T-helper 1 cell treated with Interleukin-12 subunit alpha and Interleukin-12 subunit beta and Interleukin-4 antibody, amounts not matched to agents 30 μg/mL and 1 μg/mL, for 36 hours (primary cell): ENCODE data around the gene GRK3.

Experiments
- H3K27ac Mint-ChIP-seq: one replicate; pipeline ENCODE4 v1.8.0; 2021; ENCODE audit warnings: mild to moderate bottlenecking, mixed read lengths
- H3K27me3 Mint-ChIP-seq: one replicate; pipeline ENCODE4 v1.8.0; 2021; ENCODE audit warnings: low read depth, mixed read lengths
- H3K36me3 Mint-ChIP-seq: one replicate; pipeline ENCODE4 v1.8.0; 2021; ENCODE audit warnings: low read depth, mixed read lengths
- H3K4me1 Mint-ChIP-seq: one replicate; pipeline ENCODE4 v1.8.0; 2021; ENCODE audit warnings: low read depth, mixed read lengths
- H3K4me3 Mint-ChIP-seq: one replicate; pipeline ENCODE4 v1.8.0; 2021; ENCODE audit warnings: mild to moderate bottlenecking, moderate library complexity, mixed read lengths
- H3K9me3 Mint-ChIP-seq: one replicate; pipeline ENCODE4 v1.8.0; 2021; ENCODE audit warnings: mixed read lengths

GRK3 gene

GRCh38 chr22:25752615-25753214 lies 188.2 kb downstream of the GRK3 start:
- H3K4me3 Mint-ChIP-seq: no peak overlapping the region
- no peaks in the 10 kb centered on the region for H3K9me3 Mint-ChIP-seq
- peaks cover 23% of the 10 kb centered on the region for H3K36me3 Mint-ChIP-seq
- no peaks in the 10 kb centered on the region for H3K27me3 Mint-ChIP-seq
- peaks cover 51% of the 10 kb centered on the region for H3K4me1 Mint-ChIP-seq
- no peak overlapping the region for H3K27ac Mint-ChIP-seq

DNA sequence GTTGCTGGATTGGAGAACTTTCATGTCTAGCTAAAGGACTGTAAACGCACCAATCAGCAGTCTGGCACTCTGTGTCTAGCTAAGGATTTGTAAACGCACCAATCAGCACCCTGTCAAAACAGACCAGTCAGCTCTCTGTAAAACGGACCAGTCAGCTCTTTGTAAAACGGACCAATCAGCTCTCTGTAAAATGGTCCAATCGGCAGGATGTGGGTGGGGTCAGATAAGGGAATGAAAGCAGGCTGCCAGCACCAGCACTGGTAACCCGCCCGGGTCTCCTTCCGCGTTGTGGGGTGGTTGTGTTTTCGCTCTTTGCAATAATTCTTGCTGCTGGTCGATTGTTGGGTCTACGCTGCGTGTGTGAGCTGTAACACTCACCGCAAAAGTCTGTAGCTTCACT lies 188.8 kb downstream of the GRK3 start:
- peaks cover 21% of the 10 kb centered on the region for H3K36me3 Mint-ChIP-seq

GRCh38 chr22:25754527-25755202 lies 190.2 kb downstream of the GRK3 start:
- H3K4me1 Mint-ChIP-seq: peaks cover 44% of the 10 kb centered on the region
- H3K9me3 Mint-ChIP-seq: no peaks in the 10 kb centered on the region
- H3K27ac Mint-ChIP-seq: no peak overlapping the region
- no peaks in the 10 kb centered on the region for H3K27me3 Mint-ChIP-seq
- H3K4me3 Mint-ChIP-seq: no peak overlapping the region
- peaks cover 13% of the 10 kb centered on the region for H3K36me3 Mint-ChIP-seq

More for the DNA sequence above, 188.8 kb downstream of the GRK3 start:
- Mint-ChIP-seq H3K27me3 (no peaks in the 10 kb centered on the region), H3K27ac (no peak overlapping the region), H3K4me3 (no peak overlapping the region), H3K4me1 (peaks cover 50% of the 10 kb centered on the region), H3K9me3 (no peaks in the 10 kb centered on the region)

DNA sequence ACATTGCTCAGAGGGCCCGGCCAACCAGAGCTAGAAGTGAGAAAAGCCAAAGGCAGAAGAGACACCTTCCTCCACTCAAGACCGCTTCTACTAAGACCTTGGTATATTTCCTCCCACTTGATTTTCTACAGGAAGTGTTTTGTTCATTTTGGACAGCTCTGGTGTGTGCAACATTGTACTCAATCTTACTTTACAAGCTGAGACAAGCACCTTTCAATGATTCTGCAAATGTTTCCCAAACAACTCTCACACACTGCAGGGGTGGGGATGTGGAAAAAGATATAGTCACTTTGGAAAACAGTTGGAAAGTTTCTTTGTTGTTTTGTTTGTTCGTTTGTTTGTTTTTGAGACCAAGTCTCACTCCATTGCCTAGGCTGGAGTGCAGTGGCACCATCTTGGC lies 193.2 kb downstream of the GRK3 start:
- Mint-ChIP-seq H3K27ac (peak overlapping the region; percentile 45), H3K27me3 (no peaks in the 10 kb centered on the region), H3K9me3 (no peaks in the 10 kb centered on the region), H3K36me3 (no peaks in the 10 kb centered on the region), H3K4me3 (no peak overlapping the region), H3K4me1 (peaks cover 36% of the 10 kb centered on the region)

GRCh38 chr22:25758316-25758715 lies 193.8 kb downstream of the GRK3 start:
- Mint-ChIP-seq H3K27ac (no peak overlapping the region), H3K27me3 (no peaks in the 10 kb centered on the region), H3K36me3 (no peaks in the 10 kb centered on the region), H3K4me3 (no peak overlapping the region), H3K9me3 (no peaks in the 10 kb centered on the region), H3K4me1 (peaks cover 37% of the 10 kb centered on the region)

- H3K9me3 Mint-ChIP-seq: peaks cover 5% of the 10 kb centered on the region
- no peak overlapping the region for H3K4me3 Mint-ChIP-seq
- peaks cover 5% of the 10 kb centered on the region for H3K36me3 Mint-ChIP-seq
- H3K27ac Mint-ChIP-seq: no peak overlapping the region
- peaks cover 36% of the 10 kb centered on the region for H3K4me1 Mint-ChIP-seq
- no peaks in the 10 kb centered on the region for H3K27me3 Mint-ChIP-seq
Measured at GRCh38 chr22:25759825-25760231, 195.4 kb downstream of the GRK3 start.

GRCh38 chr22:25760294-25760693 lies 195.8 kb downstream of the GRK3 start:
- peaks cover 7% of the 10 kb centered on the region for H3K36me3 Mint-ChIP-seq
- H3K9me3 Mint-ChIP-seq: peaks cover 10% of the 10 kb centered on the region
- H3K27me3 Mint-ChIP-seq: no peaks in the 10 kb centered on the region
- H3K4me1 Mint-ChIP-seq: peaks cover 36% of the 10 kb centered on the region
- H3K27ac Mint-ChIP-seq: no peak overlapping the region
- no peak overlapping the region for H3K4me3 Mint-ChIP-seq

- Mint-ChIP-seq H3K27ac (no peak overlapping the region), H3K9me3 (peaks cover 17% of the 10 kb centered on the region)
Measured at GRCh38 chr22:25760848-25761595, 196.5 kb downstream of the GRK3 start.

DNA sequence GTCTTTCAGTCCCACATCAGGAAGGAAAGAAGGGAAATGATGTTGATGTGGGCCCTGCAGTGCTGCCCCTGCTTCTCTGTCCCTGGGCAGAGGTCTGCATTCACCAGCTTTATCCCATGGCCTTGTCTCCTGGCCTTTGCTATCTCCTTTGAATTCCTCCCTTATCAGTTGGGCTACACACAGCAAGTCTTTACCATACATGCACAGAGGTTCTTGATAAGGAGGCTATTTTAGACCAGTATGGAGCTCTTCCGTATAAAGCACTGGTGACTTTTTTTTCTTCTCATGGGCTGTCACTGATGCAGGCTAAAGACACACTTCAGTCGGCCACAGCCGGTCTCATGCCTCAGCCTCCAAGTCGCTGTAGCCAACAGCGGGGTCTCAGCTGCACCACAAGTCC lies 197.7 kb downstream of the GRK3 start:
- Mint-ChIP-seq H3K4me3 (no peak overlapping the region), H3K36me3 (peaks cover 23% of the 10 kb centered on the region), H3K4me1 (peaks cover 33% of the 10 kb centered on the region), H3K27me3 (no peaks in the 10 kb centered on the region), H3K27ac (no peak overlapping the region), H3K9me3 (peaks cover 28% of the 10 kb centered on the region)

More at GRCh38 chr22:25760848-25761595, 196.5 kb downstream of the GRK3 start:
- no peak overlapping the region for H3K4me3 Mint-ChIP-seq
- no peaks in the 10 kb centered on the region for H3K27me3 Mint-ChIP-seq
- peaks cover 12% of the 10 kb centered on the region for H3K36me3 Mint-ChIP-seq
- H3K4me1 Mint-ChIP-seq: peaks cover 35% of the 10 kb centered on the region

DNA sequence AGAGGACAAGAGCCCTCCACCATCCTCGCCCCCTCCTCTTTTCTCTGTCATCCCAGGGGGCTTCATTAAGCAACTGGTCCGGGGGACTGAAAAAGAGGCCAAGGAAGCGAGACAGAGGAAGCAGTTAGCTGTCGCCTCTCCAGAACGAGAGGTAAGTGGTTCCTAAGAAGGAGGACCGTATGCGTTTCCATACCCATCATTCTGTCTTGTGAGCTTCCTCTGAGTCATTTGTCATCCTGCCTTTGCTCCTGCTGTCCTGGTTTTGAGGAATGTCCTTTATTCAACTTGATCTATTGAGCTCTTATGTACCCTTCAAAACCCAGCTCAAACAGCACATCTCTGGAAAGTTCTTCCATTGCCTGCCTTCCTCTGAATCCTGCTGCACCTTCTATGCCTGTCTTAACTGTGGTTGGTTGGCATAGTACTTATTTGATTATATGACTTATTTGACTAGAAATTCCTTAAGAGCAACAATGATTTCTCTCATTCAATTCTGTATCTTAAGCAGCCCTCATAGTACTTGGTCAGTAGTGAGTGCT lies 198.8 kb downstream of the GRK3 start:
- no peak overlapping the region for H3K27ac Mint-ChIP-seq
- H3K9me3 Mint-ChIP-seq: peaks cover 38% of the 10 kb centered on the region
- peaks cover 25% of the 10 kb centered on the region for H3K4me1 Mint-ChIP-seq
- H3K36me3 Mint-ChIP-seq: peaks cover 34% of the 10 kb centered on the region
- no peaks in the 10 kb centered on the region for H3K27me3 Mint-ChIP-seq
- H3K4me3 Mint-ChIP-seq: no peak overlapping the region

GRCh38 chr22:25764270-25765015 lies 200.0 kb downstream of the GRK3 start:
- H3K36me3 Mint-ChIP-seq: peaks cover 44% of the 10 kb centered on the region
- H3K27ac Mint-ChIP-seq: no peak overlapping the region
- peaks cover 29% of the 10 kb centered on the region for H3K4me1 Mint-ChIP-seq

GRCh38 chr22:25765016-25765367 lies 200.5 kb downstream of the GRK3 start:
- Mint-ChIP-seq H3K36me3 (peaks cover 48% of the 10 kb centered on the region), H3K4me3 (no peak overlapping the region), H3K9me3 (peaks cover 51% of the 10 kb centered on the region), H3K27ac (no peak overlapping the region), H3K27me3 (no peaks in the 10 kb centered on the region), H3K4me1 (peaks cover 28% of the 10 kb centered on the region)

More at GRCh38 chr22:25764270-25765015, 200.0 kb downstream of the GRK3 start:
- Mint-ChIP-seq H3K4me3 (no peak overlapping the region), H3K27me3 (no peaks in the 10 kb centered on the region), H3K9me3 (peaks cover 46% of the 10 kb centered on the region)

DNA sequence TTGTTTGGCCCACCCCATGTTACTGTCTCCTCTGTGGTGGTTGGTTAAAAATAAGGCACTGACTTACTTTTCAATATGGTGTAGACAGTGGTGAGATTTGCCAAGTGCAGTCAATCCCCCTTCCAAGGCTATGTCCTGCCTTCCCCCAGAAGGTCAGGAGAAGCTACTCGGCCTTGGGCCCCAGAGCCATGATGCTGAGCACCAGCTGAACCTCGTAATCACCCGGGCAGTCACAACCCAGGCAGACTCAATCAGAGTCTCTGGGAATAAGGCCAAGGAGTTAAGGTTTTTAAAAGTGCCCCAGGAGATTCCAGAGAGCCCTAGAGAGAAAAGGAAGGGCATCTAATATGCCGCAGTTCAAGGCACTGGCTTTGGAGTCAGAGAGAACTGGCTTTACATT lies 201.3 kb downstream of the GRK3 start:
- H3K4me1 Mint-ChIP-seq: peaks cover 28% of the 10 kb centered on the region
- peaks cover 52% of the 10 kb centered on the region for H3K36me3 Mint-ChIP-seq
- peaks cover 55% of the 10 kb centered on the region for H3K9me3 Mint-ChIP-seq
- H3K27ac Mint-ChIP-seq: no peak overlapping the region
- no peak overlapping the region for H3K4me3 Mint-ChIP-seq
- H3K27me3 Mint-ChIP-seq: no peaks in the 10 kb centered on the region

DNA sequence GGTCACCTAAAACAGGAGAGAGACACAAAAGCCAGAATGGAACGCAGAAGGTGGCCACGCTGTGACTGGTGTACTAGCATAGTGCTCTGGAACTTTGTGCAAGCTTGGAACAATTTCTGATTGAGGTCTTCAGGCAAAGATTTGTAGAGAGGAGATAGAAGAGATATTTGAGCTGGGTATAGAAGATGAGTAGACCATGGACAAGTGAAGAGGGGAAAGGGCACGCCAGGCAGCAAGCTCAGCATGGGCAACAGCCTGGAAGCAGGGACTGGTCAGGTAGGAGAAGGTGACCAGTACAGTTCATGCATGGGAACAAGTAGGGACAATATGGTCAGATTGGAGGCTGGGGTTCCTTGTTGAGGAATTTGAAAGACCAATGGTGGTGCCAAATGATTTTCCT lies 201.9 kb downstream of the GRK3 start:
- H3K36me3 Mint-ChIP-seq: peaks cover 55% of the 10 kb centered on the region
- peak overlapping the region; percentile 50 for H3K27ac Mint-ChIP-seq
- H3K4me3 Mint-ChIP-seq: no peak overlapping the region
- peaks cover 55% of the 10 kb centered on the region for H3K9me3 Mint-ChIP-seq
- H3K27me3 Mint-ChIP-seq: no peaks in the 10 kb centered on the region
- peaks cover 27% of the 10 kb centered on the region for H3K4me1 Mint-ChIP-seq
